ENCODE results near the gene TUSC2.

- TF ChIP-seq, protein P1, sequence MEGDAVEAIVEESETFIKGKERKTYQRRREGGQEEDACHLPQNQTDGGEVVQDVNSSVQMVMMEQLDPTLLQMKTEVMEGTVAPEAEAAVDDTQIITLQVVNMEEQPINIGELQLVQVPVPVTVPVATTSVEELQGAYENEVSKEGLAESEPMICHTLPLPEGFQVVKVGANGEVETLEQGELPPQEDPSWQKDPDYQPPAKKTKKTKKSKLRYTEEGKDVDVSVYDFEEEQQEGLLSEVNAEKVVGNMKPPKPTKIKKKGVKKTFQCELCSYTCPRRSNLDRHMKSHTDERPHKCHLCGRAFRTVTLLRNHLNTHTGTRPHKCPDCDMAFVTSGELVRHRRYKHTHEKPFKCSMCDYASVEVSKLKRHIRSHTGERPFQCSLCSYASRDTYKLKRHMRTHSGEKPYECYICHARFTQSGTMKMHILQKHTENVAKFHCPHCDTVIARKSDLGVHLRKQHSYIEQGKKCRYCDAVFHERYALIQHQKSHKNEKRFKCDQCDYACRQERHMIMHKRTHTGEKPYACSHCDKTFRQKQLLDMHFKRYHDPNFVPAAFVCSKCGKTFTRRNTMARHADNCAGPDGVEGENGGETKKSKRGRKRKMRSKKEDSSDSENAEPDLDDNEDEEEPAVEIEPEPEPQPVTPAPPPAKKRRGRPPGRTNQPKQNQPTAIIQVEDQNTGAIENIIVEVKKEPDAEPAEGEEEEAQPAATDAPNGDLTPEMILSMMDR (IDR thresholded peaks at IDR 0.05) = no peak
- no peak for TF ChIP-seq EZH2 (IDR thresholded peaks at IDR 0.05; ENCODE audit: borderline replicate concordance, insufficient read depth, low read depth, low read length, poor library complexity, severe bottlenecking)
Observed at GRCh38 chr3:50279255-50280016, 48.6 kb downstream of the TUSC2 start.
